IPS DF 6.9 (cell line): ENCODE results near the gene TNMD.
"Not testable (repeated sequence)": the region's sequence is repeated elsewhere in the genome, so short reads cannot be mapped to it uniquely, and the experiment has no call there.

Source experiments
- DNase-seq: peaks from one replicate; pipeline ENCODE4 v3.0.0-alpha.2; 2013; ENCODE audit warnings: low read depth, low spot score
- H3K27ac ChIP-seq: one replicate; pipeline ENCODE4 v1.5.1; 2013; ENCODE audit warnings: low read length, control low read depth
- H3K27me3 ChIP-seq: 2 replicates; pipeline ENCODE4 v1.6.1; 2013; ENCODE audit warnings: mild to moderate bottlenecking, low read length; ENCODE audit not compliant: control insufficient read depth, insufficient read depth
- H3K36me3 ChIP-seq: 2 replicates; pipeline ENCODE4 v1.6.1; 2013; ENCODE audit warnings: low read length; ENCODE audit not compliant: control insufficient read depth, insufficient read depth
- H3K4me1 ChIP-seq: 2 replicates; pipeline ENCODE4 v1.6.1; 2013; ENCODE audit warnings: low read length; ENCODE audit not compliant: control insufficient read depth, insufficient read depth
- H3K4me3 ChIP-seq: 2 replicates; pipeline ENCODE4 v1.5.1; 2013; ENCODE audit warnings: mild to moderate bottlenecking, low read length
- H3K9me3 ChIP-seq: 2 replicates; pipeline ENCODE4 v1.6.1; 2013; ENCODE audit warnings: low read length, inconsistent platforms; ENCODE audit not compliant: control insufficient read depth, insufficient read depth
- whole genome bisulfite sequencing: extraction: QIAGEN DNeasy Blood & Tissue Kit; methylation state at CpG from one replicate; pipeline ENCODE4 v1.1.7; 2013; ENCODE audit warnings: mixed read lengths, missing lambda C conversion rate; ENCODE audit not compliant: insufficient read length, insufficient coverage; 5-methylcytosine and 5-hydroxymethylcytosine counted together

The TNMD gene

GRCh38 chrX:100584611-100585010 lies at the start of gene TNMD:
TNMD (plus strand) TSS chrX:100584936; CDS start chrX:100585019, 83 bp downstream.
- no CpG with 5 or more reads among the region's 2 CpGs for WGBS

DNA sequence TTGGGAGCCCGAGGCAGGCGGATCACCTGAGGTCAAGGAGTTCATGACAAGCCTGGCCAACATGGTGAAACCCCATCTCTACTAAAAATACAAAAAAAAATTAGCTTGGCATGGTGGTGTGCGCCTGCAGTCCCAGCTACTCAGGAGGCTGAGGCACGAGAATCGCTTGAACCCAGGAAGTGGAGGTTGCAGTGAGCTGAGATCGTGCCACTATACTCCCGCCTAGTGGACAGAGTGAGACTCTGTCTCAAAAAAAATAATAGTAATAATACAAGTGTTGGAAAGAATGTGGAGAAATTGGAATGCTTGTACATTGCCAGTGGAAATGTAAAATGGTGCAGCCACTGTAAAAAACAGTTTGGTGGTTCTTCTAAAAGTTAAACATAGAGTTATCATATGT lies 19.2 kb upstream of the TNMD start:
- no CpG with 5 or more reads among the region's 7 CpGs for WGBS
- not testable (repeated sequence) for H3K27me3 ChIP-seq, H3K36me3 ChIP-seq, DNase-seq, H3K4me1 ChIP-seq, H3K4me3 ChIP-seq, H3K27ac ChIP-seq, H3K9me3 ChIP-seq

More at GRCh38 chrX:100584611-100585010, at the start of gene TNMD:
- no peak within 1 kb of the TSS for H3K27ac ChIP-seq
- no peak within 1 kb of the TSS for H3K4me3 ChIP-seq
- no peaks in the 10 kb centered on the region for H3K36me3 ChIP-seq
- H3K9me3 ChIP-seq = no peaks in the 10 kb centered on the region
- H3K4me1 ChIP-seq = no peaks in the 10 kb centered on the region
- DNase-seq = no peak
- H3K27me3 ChIP-seq = no peaks in the 10 kb centered on the region

GRCh38 chrX:100586747-100587146 lies 2.0 kb downstream of the TNMD start:
- Histone ChIP-seq H3K9me3 (no peaks in the 10 kb centered on the region), H3K4me3 (no peak overlapping the region)
- WGBS = no CpG with 5 or more reads among the region's 2 CpGs

GRCh38 chrX:100587861-100588260 lies 3.1 kb downstream of the TNMD start:
- Histone ChIP-seq H3K4me3 (no peak overlapping the region), H3K9me3 (no peaks in the 10 kb centered on the region), H3K27me3 (no peaks in the 10 kb centered on the region), H3K4me1 (no peaks in the 10 kb centered on the region), H3K36me3 (no peaks in the 10 kb centered on the region), H3K27ac (no peak overlapping the region)
- DNase-seq = no peak
- no CpG with 5 or more reads among the region's 2 CpGs for WGBS

More at GRCh38 chrX:100586747-100587146, 2.0 kb downstream of the TNMD start:
- H3K36me3 ChIP-seq = no peaks in the 10 kb centered on the region
- no peaks in the 10 kb centered on the region for H3K4me1 ChIP-seq
- no peaks in the 10 kb centered on the region for H3K27me3 ChIP-seq
- no peak for DNase-seq
- no peak overlapping the region for H3K27ac ChIP-seq

- Histone ChIP-seq H3K9me3 (no peaks in the 10 kb centered on the region), H3K4me1 (no peaks in the 10 kb centered on the region), H3K36me3 (no peaks in the 10 kb centered on the region), H3K4me3 (no peak overlapping the region), H3K27ac (no peak overlapping the region), H3K27me3 (no peaks in the 10 kb centered on the region)
- no peak for DNase-seq
- WGBS = no CpG with 5 or more reads among the region's 5 CpGs
Measured at GRCh38 chrX:100591256-100592051, 6.7 kb downstream of the TNMD start.

GRCh38 chrX:100593126-100593525 lies 8.4 kb downstream of the TNMD start:
- Histone ChIP-seq H3K27me3 (no peaks in the 10 kb centered on the region), H3K4me3 (no peak overlapping the region), H3K9me3 (no peaks in the 10 kb centered on the region), H3K27ac (no peak overlapping the region), H3K36me3 (no peaks in the 10 kb centered on the region), H3K4me1 (no peaks in the 10 kb centered on the region)
- WGBS = no CpG with 5 or more reads among the region's 2 CpGs
- no peak for DNase-seq

DNA sequence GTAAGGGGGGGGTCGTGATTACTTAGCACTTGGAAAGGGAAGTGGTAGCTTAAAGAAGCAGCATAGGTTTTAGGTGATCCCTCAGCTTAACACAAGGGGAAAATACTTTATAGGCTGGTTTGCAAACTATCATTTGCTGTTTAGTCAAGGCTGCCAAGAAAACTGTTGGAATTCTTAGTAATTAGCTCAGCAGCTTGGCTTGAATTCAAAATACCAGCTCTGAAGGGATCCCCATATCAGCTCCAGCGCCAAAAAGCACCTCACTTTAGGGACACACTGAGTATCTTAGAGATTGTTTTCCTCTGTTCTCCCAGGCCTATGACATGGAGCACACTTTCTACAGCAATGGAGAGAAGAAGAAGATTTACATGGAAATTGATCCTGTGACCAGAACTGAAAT lies 8.8 kb downstream of the TNMD start:
- no peaks in the 10 kb centered on the region for H3K27me3 ChIP-seq
- no peak for DNase-seq
- no peak overlapping the region for H3K4me3 ChIP-seq
- no peaks in the 10 kb centered on the region for H3K4me1 ChIP-seq
- no CpG with 5 or more reads among the region's 2 CpGs for WGBS
- no peak overlapping the region for H3K27ac ChIP-seq
- H3K9me3 ChIP-seq = no peaks in the 10 kb centered on the region
- no peaks in the 10 kb centered on the region for H3K36me3 ChIP-seq

DNA sequence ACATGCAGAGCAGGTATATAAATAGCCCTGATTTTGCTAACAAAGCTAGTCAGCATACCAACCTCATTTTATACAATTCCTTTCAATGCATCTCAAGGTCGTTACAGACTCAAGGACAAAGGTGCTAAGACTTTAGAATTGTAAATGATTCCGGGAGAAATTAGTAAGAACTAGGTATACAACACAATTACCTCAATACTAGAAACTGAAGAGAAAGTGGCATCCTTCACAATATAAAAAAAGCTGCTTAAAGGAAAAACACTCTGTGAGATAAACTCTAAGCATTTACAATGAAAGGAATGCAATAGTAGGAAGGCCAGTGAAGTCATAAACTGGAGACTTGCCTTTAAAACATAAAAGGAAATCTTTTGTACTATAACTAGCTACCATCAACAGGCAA lies 11.9 kb downstream of the TNMD start:
- DNase-seq = no peak
- H3K9me3 ChIP-seq = no peaks in the 10 kb centered on the region
- no CpG with 5 or more reads among the region's 2 CpGs for WGBS
- H3K4me3 ChIP-seq = no peak overlapping the region
- no peak overlapping the region for H3K27ac ChIP-seq
- H3K4me1 ChIP-seq = no peaks in the 10 kb centered on the region
- no peaks in the 10 kb centered on the region for H3K27me3 ChIP-seq
- H3K36me3 ChIP-seq = no peaks in the 10 kb centered on the region

DNA sequence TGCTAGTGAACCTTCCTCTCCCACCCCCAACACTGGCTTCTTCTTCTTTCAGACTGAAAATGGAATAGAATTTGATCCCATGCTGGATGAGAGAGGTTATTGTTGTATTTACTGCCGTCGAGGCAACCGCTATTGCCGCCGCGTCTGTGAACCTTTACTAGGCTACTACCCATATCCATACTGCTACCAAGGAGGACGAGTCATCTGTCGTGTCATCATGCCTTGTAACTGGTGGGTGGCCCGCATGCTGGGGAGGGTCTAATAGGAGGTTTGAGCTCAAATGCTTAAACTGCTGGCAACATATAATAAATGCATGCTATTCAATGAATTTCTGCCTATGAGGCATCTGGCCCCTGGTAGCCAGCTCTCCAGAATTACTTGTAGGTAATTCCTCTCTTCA lies 14.7 kb downstream of the TNMD start:
- no peaks in the 10 kb centered on the region for H3K4me1 ChIP-seq
- H3K27me3 ChIP-seq = no peaks in the 10 kb centered on the region
- H3K36me3 ChIP-seq = no peaks in the 10 kb centered on the region
- no peak overlapping the region for H3K4me3 ChIP-seq
- no peak for DNase-seq
- no peak overlapping the region for H3K27ac ChIP-seq
- WGBS = no CpG with 5 or more reads among the region's 9 CpGs
- no peaks in the 10 kb centered on the region for H3K9me3 ChIP-seq

- Histone ChIP-seq H3K36me3 (no peaks in the 10 kb centered on the region), H3K4me3 (no peak overlapping the region), H3K27me3 (no peaks in the 10 kb centered on the region), H3K9me3 (no peaks in the 10 kb centered on the region), H3K27ac (no peak overlapping the region), H3K4me1 (no peaks in the 10 kb centered on the region)
- DNase-seq = no peak
Measured at GRCh38 chrX:100600340-100600739, 15.6 kb downstream of the TNMD start.

DNA sequence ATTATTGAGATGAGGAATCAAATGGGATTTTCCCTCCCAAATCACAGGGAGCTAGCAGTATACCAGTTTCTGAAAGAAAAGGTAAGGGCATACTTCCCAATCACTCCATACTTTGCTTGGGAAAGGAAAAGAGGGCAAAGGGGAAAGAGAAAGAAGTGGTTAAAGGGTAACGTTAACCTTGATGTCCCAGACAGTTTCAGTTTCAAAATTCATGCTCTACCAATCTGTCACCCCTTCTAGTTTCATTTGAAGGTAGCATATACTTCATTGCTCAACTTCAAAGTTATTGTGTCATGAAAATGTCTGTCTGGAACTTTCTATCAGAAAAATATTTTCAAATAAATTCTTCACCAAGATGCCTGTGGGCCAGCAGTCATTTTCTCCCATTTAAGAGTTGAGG lies 16.0 kb downstream of the TNMD start:
- Histone ChIP-seq H3K27ac (no peak overlapping the region), H3K9me3 (no peaks in the 10 kb centered on the region), H3K27me3 (no peaks in the 10 kb centered on the region), H3K36me3 (no peaks in the 10 kb centered on the region), H3K4me1 (no peaks in the 10 kb centered on the region), H3K4me3 (no peak overlapping the region)
- no CpG with 5 or more reads among the region's 1 CpG for WGBS
- DNase-seq = no peak
